K562 (cell line): ENCODE results near the gene PSMC4. TPM values are rescaled to one million over a fixed set of nuclear protein-coding genes. Genes with fewer than 3 reads are reported as not detected.
A peak's percentile ranks its signal among the peaks of the same experiment; 100 is the strongest.

ENCODE experiments used
- ATAC-seq: fragments of 200-7000 bp; cut with Tn5 transposase; 3 replicates; pipeline ENCODE4 v1.9.1; 2020; ENCODE audit warnings: moderate library complexity
- BruUV-seq: library from RNA; stranded (reverse); fragments of 400-500 nt; replicated peaks from 2 replicates; lab custom pipeline; 2021; lab: Mats Ljungman, UMichigan
- CTCF ChIA-PET: fragments of 300-600 bp; formaldehyde crosslinking; extraction: SDS; loops from one replicate; lab custom pipeline; 2021; ENCODE audit warnings: low intra/inter-chr PET ratio; lab: Yijun Ruan, JAX
- POLR2A ChIA-PET: fragments of 300-600, 350-650 bp; sonication (Branson Sonifier 250); formaldehyde crosslinking; extraction: SDS; loops from one replicate; lab custom pipeline; 2021; ENCODE audit warnings: antibody characterized with exemption, inconsistent platforms; lab: Yijun Ruan, JAX
- DNase-seq, 4 experiments: peaks; one replicate each; pipeline versions ENCODE4 v3.0.0 to v3.0.0-alpha.2; 2011 to 2018; ENCODE audit warnings: low spot score in 3 of 4, mixed read lengths in 3 of 4; ENCODE audit errors: extremely low read depth in 1 of 4
- FAIRE-seq: peaks from 2 replicates; lab custom pipeline; 2011; peaks lifted over from hg19 to GRCh38; lab: Jason Lieb, UNC
- H2AFZ ChIP-seq: 2 replicates; pipeline ENCODE4 v1.6.0; 2011; ENCODE audit warnings: low read depth, low read length, control low read depth, inconsistent platforms
- H3K27ac ChIP-seq: fragments of 200-600 bp; 3 replicates; pipeline ENCODE4 v1.8.0; 2011; ENCODE audit warnings: low read depth, mild to moderate bottlenecking, control low read depth, inconsistent platforms, low read length, moderate library complexity, mixed read lengths; ENCODE audit errors: extremely low read depth
- H3K27me3 ChIP-seq, 2 experiments: fragments of 300-600 bp in 1 of 2; 2 replicates in 1 of 2; 3 replicates in 1 of 2; pipeline versions ENCODE4 v1.6.0 to v1.8.0; 2011; ENCODE audit warnings: inconsistent platforms in 2 of 2, low read length in 2 of 2, mild to moderate bottlenecking in 1 of 2, mixed read lengths in 1 of 2, moderate library complexity in 1 of 2; ENCODE audit not compliant: control insufficient read depth in 2 of 2, insufficient read depth in 2 of 2
- H3K36me3 ChIP-seq: fragments of 300-600 bp; 3 replicates; pipeline ENCODE4 v1.8.0; 2011; ENCODE audit warnings: mild to moderate bottlenecking, low read length, inconsistent platforms; ENCODE audit not compliant: control insufficient read depth, insufficient read depth
- H3K4me1 ChIP-seq, 2 experiments: fragments of 200-600 bp in 1 of 2; replicated peaks in 1 of 2; 2 replicates in 1 of 2; 3 replicates in 1 of 2; pipeline versions ENCODE4 v1.5.1 to v1.8.0; 2011; ENCODE audit warnings: inconsistent platforms in 2 of 2, low read length in 2 of 2, mild to moderate bottlenecking in 1 of 2, mixed read lengths in 1 of 2, moderate library complexity in 1 of 2; ENCODE audit not compliant: control insufficient read depth in 2 of 2, insufficient read depth in 2 of 2
- H3K4me2 ChIP-seq: 2 replicates; pipeline ENCODE4 v1.6.1; 2011; ENCODE audit warnings: low read length, control low read depth, inconsistent platforms, mixed read lengths; ENCODE audit not compliant: insufficient read depth
- H3K4me3 ChIP-seq: fragments of 200-600 bp; sonication (generic), shearing (Covaris generic); 2 replicates; pipeline ENCODE4 v1.5.1; 2016; ENCODE audit warnings: control low read depth, inconsistent platforms
- H3K79me2 ChIP-seq: fragments of 200-600 bp; 3 replicates; pipeline ENCODE4 v1.8.0; 2011; ENCODE audit warnings: low read length, inconsistent platforms; ENCODE audit not compliant: control insufficient read depth, insufficient read depth
- H3K9ac ChIP-seq, 2 experiments: 2 replicates each; pipeline versions ENCODE4 v1.6.0 to v1.6.1; 2011; ENCODE audit warnings: low read depth in 2 of 2, low read length in 2 of 2, control low read depth in 1 of 2, inconsistent platforms in 1 of 2, mild to moderate bottlenecking in 1 of 2, mixed read lengths in 1 of 2; ENCODE audit not compliant: insufficient read depth in 1 of 2
- H3K9me1 ChIP-seq: one replicate; pipeline ENCODE4 v1.6.0; 2011; ENCODE audit warnings: inconsistent platforms, mild to moderate bottlenecking, low read length, moderate library complexity; ENCODE audit not compliant: control insufficient read depth, insufficient read depth
- H3K9me3 ChIP-seq: replicated peaks from 2 replicates; pipeline ENCODE4 v1.5.1; 2011; ENCODE audit warnings: low read depth, low read length, inconsistent platforms; ENCODE audit not compliant: control insufficient read depth, insufficient read depth
- H4K20me1 ChIP-seq: replicated peaks from 2 replicates; pipeline ENCODE4 v1.6.1; 2011; ENCODE audit warnings: low read length, inconsistent platforms, mixed read lengths; ENCODE audit not compliant: control insufficient read depth, insufficient read depth
- CTBP1 ChIP-seq: fragments of 450-650 bp; IDR thresholded peaks from 2 replicates; pipeline ENCODE4 v1.6.1; 2016; ENCODE audit warnings: borderline replicate concordance
- FOSL1 ChIP-seq: fragments of 200-800 bp; sonication (Bioruptor generic); conservative IDR thresholded peaks from 2 replicates; pipeline ENCODE4 v1.6.1; 2016; ENCODE audit warnings: missing genetic modification characterization, missing compliant biosample characterization
- MAZ ChIP-seq, 2 experiments: fragments of 450-650 bp in 1 of 2; sonication (generic) in 1 of 2; formaldehyde crosslinking; IDR thresholded peaks in 1 of 2; conservative IDR thresholded peaks in 1 of 2; 2 replicates each; pipeline versions ENCODE4 v1.4.0 to v1.5.0; 2020; ENCODE audit warnings: mild to moderate bottlenecking in 1 of 2, missing genetic modification reagents in 1 of 2
- NR2C1 ChIP-seq, 2 experiments: fragments of 450-650 bp; IDR thresholded peaks; 2 replicates each; pipeline ENCODE4 v1.6.1; 2017; ENCODE audit warnings: mild to moderate bottlenecking in 2 of 2, antibody characterized with exemption in 1 of 2, inconsistent platforms in 1 of 2, missing compliant biosample characterization in 1 of 2, missing genetic modification characterization in 1 of 2
- RCOR1 ChIP-seq, 2 experiments: IDR thresholded peaks; 2 replicates each; pipeline ENCODE4 v1.6.1; 2012; ENCODE audit warnings: low read depth in 2 of 2, low read length in 2 of 2, borderline replicate concordance in 1 of 2, improper control_type of control experiment in 1 of 2
- SMAD4 ChIP-seq: fragments of 250-450 bp; sonication (Bioruptor Pico); conservative IDR thresholded peaks from 2 replicates; pipeline ENCODE4 v1.8.0; 2021; ENCODE audit warnings: inconsistent platforms, mild to moderate bottlenecking, moderate library complexity
- ZKSCAN1 ChIP-seq: fragments of 150-350 bp; IDR thresholded peaks from 2 replicates; pipeline ENCODE4 v1.6.1; 2016; ENCODE audit warnings: low read depth, low read length
- ZNF253 ChIP-seq: fragments of 250-450 bp; sonication (Bioruptor Pico); conservative IDR thresholded peaks from 2 replicates; pipeline ENCODE4 v1.6.1; 2021; ENCODE audit warnings: mild to moderate bottlenecking
- WGBS: fragments of 100-300 bp; shearing (Covaris generic); methylation state at CpG from one replicate; pipeline ENCODE4 v1.1.6; 2016; ENCODE audit warnings: low coverage, mixed read lengths; ENCODE audit not compliant: insufficient coverage; ENCODE audit errors: missing lambda C conversion rate; 5-methylcytosine and 5-hydroxymethylcytosine counted together
- in situ Hi-C: fragments of 300-500 bp; cut with MboI; formaldehyde crosslinking; loops from 4 replicates; pipeline ENCODE4 v1.15.0; 2018; ENCODE audit warnings: inconsistent platforms, mixed read lengths
- intact Hi-C: fragments of 100-400 bp; cut with micrococcal nuclease; formaldehyde crosslinking; loops from 2 replicates; pipeline ENCODE4 v1.14.2; 2022
- polyA plus RNA-seq, 8 experiments: library from polyadenylated mRNA; depleted of rRNA in 4 of 8; stranded (reverse) in 5 of 8; unstranded in 3 of 8; fragments of >200 nt; fragmentation: Nextera tagmentation in 2 of 8; fragmentation: Illumina TruSeq in 1 of 8; extraction: Ambion mirVana in 2 of 8; extraction: Trizol in 1 of 8; gene quantifications; 2 replicates each; pipeline versions ENCODE4 v1.2.1 to v1.2.3, GENCODE V29; 2011 to 2014; ENCODE audit warnings: inconsistent platforms in 1 of 8, missing spikeins in 1 of 8
- total RNA-seq, 7 experiments: library from RNA; depleted of rRNA in 6 of 7; stranded (reverse); fragments of >200 nt in 6 of 7; fragmentation: Illumina TruSeq in 2 of 7; extraction: Trizol in 2 of 7; gene quantifications; 2 replicates each; pipeline versions ENCODE4 v1.2.1 to v1.2.3, GENCODE V29; 2011 to 2021; ENCODE audit warnings: low replicate concordance in 1 of 7
- TF ChIP-seq, protein P1 (sequence below), 2 experiments: fragments of 450-650 bp; formaldehyde crosslinking in 1 of 2; IDR thresholded peaks; 2 replicates each; pipeline versions ENCODE4 v1.4.0 to v1.6.1; 2014 to 2020; ENCODE audit warnings: mild to moderate bottlenecking in 2 of 2, borderline replicate concordance in 1 of 2, low read depth in 1 of 2
- TF ChIP-seq, protein P2 (sequence below): fragments of 450-650 bp; IDR thresholded peaks from 2 replicates; pipeline ENCODE4 v1.6.1; 2016; ENCODE audit warnings: antibody characterized with exemption

Gene PSMC4
- total and polyA plus RNA-seq, 9 of the 15 experiments (the other 6 are each of a cell fraction or from before 2014, with no cell fraction given) = 45.9 to 475 (median 142) TPM

DNA sequence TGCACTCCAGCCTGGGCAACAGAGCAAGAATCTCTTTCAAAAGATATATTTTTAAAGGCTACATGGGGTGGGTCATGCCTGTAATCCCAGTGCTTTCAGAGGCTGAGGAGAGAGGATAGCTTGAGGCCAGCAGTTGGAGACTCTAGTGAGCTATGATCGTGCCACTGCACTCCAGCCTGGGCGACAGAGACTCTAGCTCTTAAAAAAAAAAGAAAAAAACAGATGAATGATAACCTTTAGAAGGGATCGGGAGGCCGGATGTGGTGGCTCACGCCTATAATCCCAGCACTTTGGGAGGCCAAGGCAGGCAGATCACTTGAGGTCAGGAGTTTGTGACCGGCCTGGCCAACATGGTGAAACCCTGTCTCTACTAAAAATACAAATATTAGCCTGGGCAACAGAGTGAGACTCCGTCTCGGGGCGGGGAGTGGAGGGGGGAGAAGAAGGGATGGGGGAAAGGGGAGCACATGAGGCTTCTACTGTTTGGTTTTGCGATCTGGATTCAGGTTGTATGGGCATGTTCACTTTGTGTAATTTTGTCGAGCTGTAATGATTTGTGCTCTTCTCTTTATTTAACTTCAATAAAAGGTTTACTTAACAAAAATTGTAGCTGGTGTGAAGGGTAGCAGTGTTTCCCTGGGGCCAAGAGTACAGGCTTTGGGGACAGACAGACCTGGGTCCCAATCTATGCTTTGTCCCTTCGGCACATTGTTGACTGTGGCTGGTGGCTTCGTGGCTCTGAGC, 1.1 kb upstream of the PSMC4 start:
- FAIRE-seq = peak; percentile 55
- in situ Hi-C loops = no loop called here
- TF ChIP-seq ZNF253 (no peak), SMAD4 (CRISPR knock-in tag) (0 out of 2 replicates have a peak, but pooled peaks have one; percentile 17), RCOR1 (IDR thresholded peaks at IDR 0.05; ENCODE audit: borderline replicate concordance in 1 of 2, low read depth in 2 of 2, low read length in 2 of 2) (0 out of 4 replicates have a peak, but pooled peaks of 1 of the 2 experiments have one; percentile 7), MAZ (CRISPR knock-in tag; conservative IDR thresholded peaks at IDR 0.05 in 1 of 2, IDR thresholded peaks at IDR 0.05 in 1 of 2) (no peak), CTBP1 (no peak), FOSL1 (tag) (peak; percentile 14), ZKSCAN1 (peak; percentile 8; the same call in 1 of the 2 replicates), NR2C1 (IDR thresholded peaks at IDR 0.05) (0 out of 2 replicates have a peak, but pooled peaks have one; percentile 27), NR2C1 (tag; IDR thresholded peaks at IDR 0.05) (no peak)
- TF ChIP-seq, protein P1, sequence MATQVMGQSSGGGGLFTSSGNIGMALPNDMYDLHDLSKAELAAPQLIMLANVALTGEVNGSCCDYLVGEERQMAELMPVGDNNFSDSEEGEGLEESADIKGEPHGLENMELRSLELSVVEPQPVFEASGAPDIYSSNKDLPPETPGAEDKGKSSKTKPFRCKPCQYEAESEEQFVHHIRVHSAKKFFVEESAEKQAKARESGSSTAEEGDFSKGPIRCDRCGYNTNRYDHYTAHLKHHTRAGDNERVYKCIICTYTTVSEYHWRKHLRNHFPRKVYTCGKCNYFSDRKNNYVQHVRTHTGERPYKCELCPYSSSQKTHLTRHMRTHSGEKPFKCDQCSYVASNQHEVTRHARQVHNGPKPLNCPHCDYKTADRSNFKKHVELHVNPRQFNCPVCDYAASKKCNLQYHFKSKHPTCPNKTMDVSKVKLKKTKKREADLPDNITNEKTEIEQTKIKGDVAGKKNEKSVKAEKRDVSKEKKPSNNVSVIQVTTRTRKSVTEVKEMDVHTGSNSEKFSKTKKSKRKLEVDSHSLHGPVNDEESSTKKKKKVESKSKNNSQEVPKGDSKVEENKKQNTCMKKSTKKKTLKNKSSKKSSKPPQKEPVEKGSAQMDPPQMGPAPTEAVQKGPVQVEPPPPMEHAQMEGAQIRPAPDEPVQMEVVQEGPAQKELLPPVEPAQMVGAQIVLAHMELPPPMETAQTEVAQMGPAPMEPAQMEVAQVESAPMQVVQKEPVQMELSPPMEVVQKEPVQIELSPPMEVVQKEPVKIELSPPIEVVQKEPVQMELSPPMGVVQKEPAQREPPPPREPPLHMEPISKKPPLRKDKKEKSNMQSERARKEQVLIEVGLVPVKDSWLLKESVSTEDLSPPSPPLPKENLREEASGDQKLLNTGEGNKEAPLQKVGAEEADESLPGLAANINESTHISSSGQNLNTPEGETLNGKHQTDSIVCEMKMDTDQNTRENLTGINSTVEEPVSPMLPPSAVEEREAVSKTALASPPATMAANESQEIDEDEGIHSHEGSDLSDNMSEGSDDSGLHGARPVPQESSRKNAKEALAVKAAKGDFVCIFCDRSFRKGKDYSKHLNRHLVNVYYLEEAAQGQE (IDR thresholded peaks at IDR 0.05; ENCODE audit: borderline replicate concordance) = no peak
- TF ChIP-seq, protein P1 (CRISPR knock-in tag; IDR thresholded peaks at IDR 0.05; ENCODE audit: low read depth) = no peak
- TF ChIP-seq, protein P2, sequence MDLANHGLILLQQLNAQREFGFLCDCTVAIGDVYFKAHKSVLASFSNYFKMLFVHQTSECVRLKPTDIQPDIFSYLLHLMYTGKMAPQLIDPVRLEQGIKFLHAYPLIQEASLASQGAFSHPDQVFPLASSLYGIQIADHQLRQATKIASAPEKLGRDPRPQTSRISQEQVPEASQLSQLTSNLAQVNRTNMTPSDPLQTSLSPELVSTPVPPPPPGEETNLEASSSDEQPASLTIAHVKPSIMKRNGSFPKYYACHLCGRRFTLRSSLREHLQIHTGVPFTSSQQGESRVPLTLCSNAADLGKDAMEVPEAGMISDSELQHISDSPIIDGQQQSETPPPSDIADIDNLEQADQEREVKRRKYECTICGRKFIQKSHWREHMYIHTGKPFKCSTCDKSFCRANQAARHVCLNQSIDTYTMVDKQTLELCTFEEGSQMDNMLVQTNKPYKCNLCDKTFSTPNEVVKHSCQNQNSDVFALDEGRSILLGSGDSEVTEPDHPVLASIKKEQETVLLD = 0 out of 2 replicates have a peak, but pooled peaks have one; percentile 46

More for the DNA sequence above, 1.1 kb upstream of the PSMC4 start:
- H3K4me2 ChIP-seq = peak overlapping the region; percentile 95
- H3K27ac ChIP-seq = peak overlapping the region; percentile 87
- no peaks in the 10 kb centered on the region for H3K27me3 ChIP-seq
- H3K9me1 ChIP-seq = no peaks in the 10 kb centered on the region
- H3K79me2 ChIP-seq = peaks cover 38% of the 10 kb centered on the region
- H3K9me3 ChIP-seq = no peaks in the 10 kb centered on the region
- CTCF ChIA-PET = no interaction called here
- H3K4me3 ChIP-seq = peak overlapping the region; percentile 84
- no TSS peak for BruUV-seq
- POLR2A ChIA-PET = interaction anchor here (0.6 to 2.5 kb wide), 12 partner anchors 9 to 534 kb away, joined by 3 to 23 read pairs (median 4); partner anchors contain the start of genes FCGBP, RPS16 and ZNF546
- H3K36me3 ChIP-seq = peaks cover 29% of the 10 kb centered on the region
- peak overlapping the region; percentile 94 to 97 for H3K9ac ChIP-seq
- peaks cover 15 to 23% of the 10 kb centered on the region in 2 experiments for H3K4me1 ChIP-seq
- DNase-seq (peak in 1 of 4 experiments; percentile 54), ATAC-seq (peak; percentile 11; the same call in 2 of the 3 replicates)
- H2AFZ ChIP-seq = peak overlapping the region; percentile 86
- intact Hi-C loops = no loop called here
- H4K20me1 ChIP-seq = no peaks in the 10 kb centered on the region
- 2% methylated on average over 13 of the region's 13 CpGs for WGBS
